Large intestine (tissue), 3 donors: ENCODE measurements around the gene ACSM2B. TPM values are rescaled to one million over a fixed set of nuclear protein-coding genes. Genes with fewer than 3 reads are reported as not detected.
"Not testable (repeated sequence)": the region's sequence is repeated elsewhere in the genome, so short reads cannot be mapped to it uniquely, and the experiment has no call there.

ENCODE experiments used
- DNase-seq, 2 donors: peaks; one replicate each; pipeline versions ENCODE4 v3.0.0 to v3.0.0-alpha.2; 2013
- H3K27ac ChIP-seq: one replicate; pipeline ENCODE4 v1.5.1; 2013; ENCODE audit warnings: low read length
- H3K27me3 ChIP-seq: 2 replicates; pipeline ENCODE4 v1.6.1; 2013; ENCODE audit warnings: low read length; ENCODE audit not compliant: control insufficient read depth, insufficient read depth
- H3K36me3 ChIP-seq: 2 replicates; pipeline ENCODE4 v1.6.1; 2013; ENCODE audit warnings: low read length; ENCODE audit not compliant: control insufficient read depth, insufficient read depth
- H3K4me1 ChIP-seq: one replicate; pipeline ENCODE4 v1.6.1; 2013; ENCODE audit warnings: low read length; ENCODE audit not compliant: control insufficient read depth, insufficient read depth
- H3K4me3 ChIP-seq: one replicate; pipeline ENCODE4 v1.5.1; 2013; ENCODE audit warnings: low read length
- H3K9me3 ChIP-seq: one replicate; pipeline ENCODE4 v1.6.1; 2013; ENCODE audit warnings: mild to moderate bottlenecking, low read depth, low read length, moderate library complexity; ENCODE audit not compliant: control insufficient read depth
- WGBS: methylation state at CpG from one replicate; pipeline ENCODE4 v1.1.5; 2013; ENCODE audit warnings: low lambda C conversion rate; ENCODE audit not compliant: insufficient coverage; 5-methylcytosine and 5-hydroxymethylcytosine counted together
- polyA plus RNA-seq: library from polyadenylated mRNA; unstranded; fragments of 120-200 nt; gene quantifications from one replicate; pipeline ENCODE4 v1.2.1, GENCODE V29; 2013

The ACSM2B gene
- polyA plus RNA-seq, 1 donor: 1.4 TPM

DNA sequence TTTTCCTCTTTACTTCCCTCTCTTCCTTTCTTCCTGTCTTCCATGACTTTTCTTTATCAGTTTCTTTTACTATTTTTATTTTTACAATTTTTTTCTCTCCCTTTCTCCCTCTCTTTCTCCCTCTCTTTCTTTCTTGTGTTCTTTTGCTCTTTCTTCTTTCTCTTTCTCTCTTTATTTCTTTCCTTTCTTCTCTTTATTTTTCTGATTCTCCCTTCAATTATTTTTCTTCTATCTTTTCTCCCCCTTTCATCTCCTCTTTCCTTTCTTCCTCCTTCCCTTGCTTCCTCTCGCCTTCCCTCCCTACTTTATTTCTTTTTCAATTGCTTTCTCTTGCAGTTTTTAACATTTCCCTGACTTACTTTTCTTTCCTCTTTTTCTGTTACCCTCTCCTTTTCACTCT is 39.5 kb downstream of the ACSM2B start:
- not testable (repeated sequence) for DNase-seq, H3K27ac ChIP-seq, H3K4me1 ChIP-seq, H3K36me3 ChIP-seq, H3K27me3 ChIP-seq, H3K4me3 ChIP-seq, H3K9me3 ChIP-seq
- 80% methylated on average over 1 of the region's 1 CpG for WGBS

DNA sequence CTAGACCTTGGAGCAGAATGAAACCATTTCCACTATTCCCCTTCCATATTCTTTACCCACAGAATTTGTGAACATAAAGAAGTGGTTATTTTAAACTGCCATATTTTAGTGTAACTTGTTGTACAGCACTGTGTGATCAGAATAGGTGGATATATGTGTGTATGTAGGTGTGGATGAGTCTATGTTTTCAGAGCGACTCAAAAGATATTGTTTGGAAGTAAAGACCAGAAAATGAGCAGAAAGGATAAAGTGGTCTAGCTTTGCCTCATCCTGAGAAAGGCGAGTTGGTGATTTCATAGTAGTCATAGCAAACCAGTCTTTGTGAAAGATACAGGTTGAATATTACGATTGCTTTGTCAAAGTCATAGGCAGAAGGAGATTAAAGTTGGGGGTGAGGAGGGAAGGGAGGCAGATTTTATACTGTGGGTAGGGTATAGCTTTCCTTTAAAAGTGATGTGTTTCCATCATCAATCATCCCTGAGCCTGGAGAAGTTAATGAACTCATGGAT is 43.8 kb downstream of the ACSM2B start:
- no CpG with 5 or more reads among the region's 3 CpGs for WGBS
- not testable (repeated sequence) for DNase-seq, H3K4me1 ChIP-seq, H3K9me3 ChIP-seq, H3K27ac ChIP-seq, H3K36me3 ChIP-seq, H3K4me3 ChIP-seq, H3K27me3 ChIP-seq

- H3K27me3 ChIP-seq, H3K36me3 ChIP-seq, H3K9me3 ChIP-seq, H3K4me1 ChIP-seq, H3K27ac ChIP-seq, DNase-seq, H3K4me3 ChIP-seq: not testable (repeated sequence)
- WGBS: no CpG with 5 or more reads among the region's 13 CpGs
Observed at GRCh38 chr16:20531795-20532194, 44.4 kb downstream of the ACSM2B start.

DNA sequence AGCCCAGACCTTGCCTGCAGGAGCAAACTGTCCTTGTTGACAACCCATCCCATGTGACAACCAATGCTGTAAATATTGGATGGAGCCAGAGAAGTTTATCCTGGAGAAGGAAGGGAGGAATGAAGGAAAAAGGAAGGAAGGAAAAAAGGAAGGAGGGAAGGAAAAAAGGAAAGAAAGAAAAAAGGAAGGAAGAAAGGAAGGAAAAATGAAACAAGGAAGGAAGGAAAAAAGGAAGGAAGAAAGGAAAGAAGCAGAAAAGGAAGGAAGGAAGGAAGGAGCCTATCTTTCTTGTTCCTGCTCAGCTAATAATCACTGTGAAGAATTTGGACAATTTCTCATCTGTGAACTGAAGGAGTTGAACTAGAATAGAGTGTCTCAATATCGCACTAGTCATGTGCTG is 56.1 kb downstream of the ACSM2B start:
- H3K36me3 ChIP-seq: no peaks in the 10 kb centered on the region
- H3K27me3 ChIP-seq: no peaks in the 10 kb centered on the region
- no peak overlapping the region for H3K27ac ChIP-seq
- no peaks in the 10 kb centered on the region for H3K9me3 ChIP-seq
- H3K4me1 ChIP-seq: peaks cover 15% of the 10 kb centered on the region
- DNase-seq: no peak
- WGBS: no CpG with 5 or more reads among the region's 1 CpG
- H3K4me3 ChIP-seq: no peak overlapping the region

DNA sequence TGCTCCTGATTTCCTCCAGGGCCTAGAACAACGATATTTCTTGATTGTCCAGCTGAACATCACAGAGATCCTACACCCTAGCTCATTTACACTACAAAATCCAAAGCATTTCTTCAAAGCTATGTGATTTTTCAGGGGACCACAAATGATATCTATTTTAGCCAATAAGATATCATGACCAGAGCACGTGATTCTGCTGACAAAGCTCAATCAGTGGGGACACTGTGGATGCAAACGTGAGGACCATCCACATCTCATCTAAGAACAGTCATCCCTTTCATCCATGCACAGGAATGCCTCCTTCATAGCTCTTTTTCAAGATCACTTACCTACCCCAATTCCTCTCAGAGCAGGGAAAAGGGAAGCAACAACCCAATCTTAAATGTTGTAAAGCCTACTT is 56.9 kb downstream of the ACSM2B start:
- no peaks in the 10 kb centered on the region for H3K9me3 ChIP-seq
- no peaks in the 10 kb centered on the region for H3K27me3 ChIP-seq
- H3K4me3 ChIP-seq: no peak overlapping the region
- no peaks in the 10 kb centered on the region for H3K36me3 ChIP-seq
- peaks cover 16% of the 10 kb centered on the region for H3K4me1 ChIP-seq
- no peak overlapping the region for H3K27ac ChIP-seq
- DNase-seq: no peak
- WGBS: no CpG with 5 or more reads among the region's 3 CpGs

DNA sequence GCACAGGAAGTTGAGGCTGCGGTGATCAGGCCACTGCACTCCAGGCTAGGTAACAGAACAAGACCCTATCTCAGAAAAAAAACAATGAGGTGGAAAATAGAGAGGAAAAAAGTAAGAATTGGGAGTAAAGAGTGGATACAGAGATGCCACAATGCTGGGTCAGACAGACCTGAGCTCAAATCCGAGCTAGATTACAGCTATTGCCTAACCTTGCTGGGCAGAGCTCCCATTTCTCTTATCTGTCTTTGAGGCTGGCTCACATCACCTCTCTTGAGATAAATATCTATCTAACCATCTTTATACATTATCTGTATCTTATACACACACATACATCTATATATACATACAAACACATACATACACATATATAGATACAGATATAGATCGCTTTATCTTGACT is 59.0 kb downstream of the ACSM2B start:
- DNase-seq: no peak
- H3K4me1 ChIP-seq: peaks cover 16% of the 10 kb centered on the region
- H3K27me3 ChIP-seq: no peaks in the 10 kb centered on the region
- H3K4me3 ChIP-seq: no peak overlapping the region
- no CpG with 5 or more reads among the region's 3 CpGs for WGBS
- peak overlapping the region; percentile 81 for H3K27ac ChIP-seq
- no peaks in the 10 kb centered on the region for H3K9me3 ChIP-seq
- no peaks in the 10 kb centered on the region for H3K36me3 ChIP-seq

DNA sequence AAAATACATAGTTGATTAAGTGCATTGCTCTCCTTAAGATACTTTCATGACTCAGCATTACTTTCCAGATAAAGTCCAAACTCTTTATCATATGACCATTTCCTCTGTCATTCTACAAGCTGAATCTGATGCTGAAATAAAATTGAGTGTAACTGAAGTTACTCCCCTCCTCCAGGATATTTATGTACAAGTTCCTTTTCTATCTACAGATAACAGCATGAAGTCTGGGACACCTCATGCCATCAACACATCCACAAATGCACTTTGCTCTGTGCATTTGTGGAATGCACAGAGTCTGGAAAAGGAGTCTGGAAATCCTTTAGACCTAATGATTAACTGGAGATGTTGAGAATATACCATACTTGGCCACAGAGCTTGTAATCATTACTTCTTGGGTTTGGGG is 60.5 kb downstream of the ACSM2B start:
- peak; percentile 81 to 91 for DNase-seq
- no peaks in the 10 kb centered on the region for H3K27me3 ChIP-seq
- H3K4me3 ChIP-seq: no peak overlapping the region
- peak overlapping the region; percentile 81 for H3K27ac ChIP-seq
- H3K36me3 ChIP-seq: no peaks in the 10 kb centered on the region
- H3K4me1 ChIP-seq: peaks cover 16% of the 10 kb centered on the region
- H3K9me3 ChIP-seq: no peaks in the 10 kb centered on the region

GRCh38 chr16:20510323-20510722 is 65.8 kb downstream of the ACSM2B start:
- no peak overlapping the region for H3K27ac ChIP-seq
- H3K4me3 ChIP-seq: no peak overlapping the region
- H3K36me3 ChIP-seq: no peaks in the 10 kb centered on the region
- 75% methylated on average over 1 of the region's 1 CpG for WGBS
- H3K9me3 ChIP-seq: peaks cover 9% of the 10 kb centered on the region
- H3K4me1 ChIP-seq: peaks cover 4% of the 10 kb centered on the region
- no peaks in the 10 kb centered on the region for H3K27me3 ChIP-seq
- no peak for DNase-seq

DNA sequence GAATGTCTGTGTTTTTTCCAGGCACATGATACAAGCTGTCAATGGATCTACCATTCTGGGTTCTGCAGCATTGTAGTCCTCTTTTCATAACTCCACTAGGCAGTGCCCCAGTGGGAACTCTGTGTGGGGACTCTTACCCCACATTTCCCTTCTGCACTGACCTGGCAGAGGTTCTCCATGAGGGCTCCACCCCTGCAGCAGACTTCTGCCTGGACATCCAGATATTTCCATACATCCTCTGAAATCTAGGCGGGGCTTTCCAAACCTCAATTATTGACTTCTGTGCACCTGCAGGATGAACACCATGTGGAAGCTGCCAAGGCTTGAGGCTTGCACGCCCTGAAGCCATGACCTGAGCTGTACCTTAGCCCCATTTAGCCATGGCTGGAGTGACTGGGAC is 68.9 kb downstream of the ACSM2B start:
- H3K4me1 ChIP-seq: no peaks in the 10 kb centered on the region
- H3K27me3 ChIP-seq: no peaks in the 10 kb centered on the region
- no CpG with 5 or more reads among the region's 2 CpGs for WGBS
- peaks cover 9% of the 10 kb centered on the region for H3K9me3 ChIP-seq
- H3K4me3 ChIP-seq: no peak overlapping the region
- H3K27ac ChIP-seq: no peak overlapping the region
- DNase-seq: no peak
- no peaks in the 10 kb centered on the region for H3K36me3 ChIP-seq

- Histone ChIP-seq H3K27me3 (no peaks in the 10 kb centered on the region), H3K9me3 (peaks cover 9% of the 10 kb centered on the region), H3K36me3 (no peaks in the 10 kb centered on the region), H3K4me1 (no peaks in the 10 kb centered on the region), H3K4me3 (no peak overlapping the region), H3K27ac (no peak overlapping the region)
- no CpG with 5 or more reads among the region's 1 CpG for WGBS
- no peak for DNase-seq
Observed at GRCh38 chr16:20504418-20504817, 71.7 kb downstream of the ACSM2B start.

- not testable (repeated sequence) for DNase-seq, H3K27ac ChIP-seq, H3K4me3 ChIP-seq, H3K4me1 ChIP-seq, H3K36me3 ChIP-seq, H3K27me3 ChIP-seq, H3K9me3 ChIP-seq
- no CpG with 5 or more reads among the region's 11 CpGs for WGBS
Observed at GRCh38 chr16:20491448-20491847, 84.7 kb downstream of the ACSM2B start.
